H9 (cell line): ENCODE data around the gene ERFL. TPM values are rescaled to one million over a fixed set of nuclear protein-coding genes. Genes with fewer than 3 reads are reported as not detected.

Experiments used
- DNase-seq: peaks from one replicate; pipeline ENCODE4 v3.0.0-alpha.2; 2017
- H2AFZ ChIP-seq: one replicate; pipeline ENCODE4 v1.6.1; 2013; ENCODE audit warnings: mild to moderate bottlenecking, low read length, control low read depth, moderate library complexity
- H2AK5ac ChIP-seq: 2 replicates; pipeline ENCODE4 v1.6.1; 2013; ENCODE audit warnings: low read length, control low read depth, mixed read lengths; ENCODE audit not compliant: insufficient read length
- H2BK120ac ChIP-seq: one replicate; pipeline ENCODE4 v1.6.1; 2013; ENCODE audit warnings: low read depth, mild to moderate bottlenecking, low read length, control low read depth, inconsistent platforms; ENCODE audit not compliant: poor library complexity, severe bottlenecking
- H2BK12ac ChIP-seq: 2 replicates; pipeline ENCODE4 v1.6.1; 2013; ENCODE audit warnings: low read length, control low read depth, mixed read lengths, low read depth; ENCODE audit not compliant: insufficient read length
- H2BK15ac ChIP-seq: 2 replicates; pipeline ENCODE4 v1.6.1; 2013; ENCODE audit warnings: low read depth, low read length, control low read depth
- H2BK20ac ChIP-seq: one replicate; pipeline ENCODE4 v1.6.1; 2013; ENCODE audit warnings: low read depth, mild to moderate bottlenecking, low read length, control low read depth, inconsistent platforms; ENCODE audit not compliant: poor library complexity, severe bottlenecking
- H2BK5ac ChIP-seq: 2 replicates; pipeline ENCODE4 v1.6.1; 2013; ENCODE audit warnings: low read length, control low read depth, mixed read lengths; ENCODE audit not compliant: insufficient read length
- H3K14ac ChIP-seq: 2 replicates; pipeline ENCODE4 v1.6.1; 2013; ENCODE audit warnings: low read length, control low read depth; ENCODE audit not compliant: insufficient read depth
- H3K18ac ChIP-seq: 2 replicates; pipeline ENCODE4 v1.6.1; 2013; ENCODE audit warnings: low read depth, mild to moderate bottlenecking, mixed read lengths, low read length, control low read depth; ENCODE audit not compliant: insufficient read length
- H3K23ac ChIP-seq: 2 replicates; pipeline ENCODE4 v1.6.1; 2013; ENCODE audit warnings: low read length, control low read depth, mixed read lengths, low read depth; ENCODE audit not compliant: insufficient read length
- H3K23me2 ChIP-seq: 2 replicates; pipeline ENCODE4 v1.6.1; 2013; ENCODE audit warnings: low read depth, mild to moderate bottlenecking, mixed read lengths, low read length, control low read depth; ENCODE audit not compliant: insufficient read length, poor library complexity, severe bottlenecking
- H3K27ac ChIP-seq: 2 replicates; pipeline ENCODE4 v1.5.1; 2013; ENCODE audit warnings: low read length, control low read depth, mixed read lengths, low read depth; ENCODE audit not compliant: insufficient read length
- H3K27me3 ChIP-seq: 2 replicates; pipeline ENCODE4 v1.6.1; 2013; ENCODE audit warnings: low read length, control low read depth, inconsistent platforms; ENCODE audit not compliant: insufficient read depth
- H3K4ac ChIP-seq: 2 replicates; pipeline ENCODE4 v1.6.1; 2013; ENCODE audit warnings: low read depth, mild to moderate bottlenecking, control low read depth, inconsistent platforms, low read length, moderate library complexity
- H3K4me1 ChIP-seq: 2 replicates; pipeline ENCODE4 v1.6.1; 2013; ENCODE audit warnings: low read length, control low read depth, inconsistent platforms; ENCODE audit not compliant: insufficient read depth
- H3K4me2 ChIP-seq: 2 replicates; pipeline ENCODE4 v1.6.1; 2013; ENCODE audit warnings: low read length, control low read depth, mixed read lengths; ENCODE audit not compliant: insufficient read length, insufficient read depth
- H3K56ac ChIP-seq: 2 replicates; pipeline ENCODE4 v1.6.1; 2013; ENCODE audit warnings: low read depth, mild to moderate bottlenecking, mixed read lengths, low read length, control low read depth; ENCODE audit not compliant: insufficient read length
- H3K79me1 ChIP-seq: 2 replicates; pipeline ENCODE4 v1.6.1; 2013; ENCODE audit warnings: low read depth, mild to moderate bottlenecking, moderate library complexity, low read length, control low read depth, inconsistent platforms; ENCODE audit not compliant: insufficient read depth, poor library complexity, severe bottlenecking
- H3K79me2 ChIP-seq: 2 replicates; pipeline ENCODE4 v1.6.1; 2013; ENCODE audit warnings: low read length, control low read depth, inconsistent platforms; ENCODE audit not compliant: insufficient read depth
- H3K9ac ChIP-seq: 2 replicates; pipeline ENCODE4 v1.6.1; 2013; ENCODE audit warnings: low read length, control low read depth, mixed read lengths; ENCODE audit not compliant: insufficient read length; ENCODE audit errors: extremely low read depth
- H3K9me3 ChIP-seq: one replicate; pipeline ENCODE4 v1.6.1; 2013; ENCODE audit warnings: low read depth, low read length, inconsistent platforms; ENCODE audit not compliant: control insufficient read depth
- H3T11ph ChIP-seq: one replicate; pipeline ENCODE4 v1.6.1; 2013; ENCODE audit warnings: mild to moderate bottlenecking, low read length, control low read depth, inconsistent platforms
- H4K20me1 ChIP-seq: one replicate; pipeline ENCODE4 v1.6.1; 2013; ENCODE audit not compliant: control insufficient read depth, insufficient read length, insufficient read depth
- H4K5ac ChIP-seq: 2 replicates; pipeline ENCODE4 v1.6.1; 2013; ENCODE audit warnings: low read depth, mild to moderate bottlenecking, mixed read lengths, low read length, control low read depth; ENCODE audit not compliant: insufficient read length
- H4K8ac ChIP-seq: replicated peaks from 2 replicates; pipeline ENCODE4 v1.6.1; 2013; ENCODE audit warnings: low read length, control low read depth, mixed read lengths, low read depth; ENCODE audit not compliant: insufficient read length
- H4K91ac ChIP-seq: 2 replicates; pipeline ENCODE4 v1.6.1; 2013; ENCODE audit warnings: low read depth, mild to moderate bottlenecking, moderate library complexity, mixed read lengths, low read length, control low read depth; ENCODE audit not compliant: insufficient read length
- H3K27ac Mint-ChIP-seq, 3 experiments: 2 replicates in 2 of 3; 3 replicates in 1 of 3; pipeline ENCODE4 v1.8.0; 2020 to 2021; ENCODE audit warnings: mixed read lengths in 3 of 3, mild to moderate bottlenecking in 1 of 3, moderate library complexity in 1 of 3
- H3K27me3 Mint-ChIP-seq: 2 replicates; pipeline ENCODE4 v1.8.0; 2021; ENCODE audit warnings: low read depth, mild to moderate bottlenecking, moderate library complexity, mixed read lengths
- H3K36me3 Mint-ChIP-seq, 3 experiments: 2 replicates in 2 of 3; 3 replicates in 1 of 3; pipeline ENCODE4 v1.8.0; 2020 to 2021; ENCODE audit warnings: low read depth in 3 of 3, mixed read lengths in 3 of 3; ENCODE audit not compliant: insufficient read depth in 1 of 3
- H3K4me1 Mint-ChIP-seq, 2 experiments: 2 replicates each; pipeline ENCODE4 v1.8.0; 2020; ENCODE audit warnings: mixed read lengths in 2 of 2
- H3K4me3 Mint-ChIP-seq, 2 experiments: 2 replicates in 1 of 2; 3 replicates in 1 of 2; pipeline ENCODE4 v1.8.0; 2020 to 2021; ENCODE audit warnings: mild to moderate bottlenecking in 2 of 2, mixed read lengths in 2 of 2, moderate library complexity in 1 of 2
- H3K9me3 Mint-ChIP-seq, 2 experiments: 2 replicates in 1 of 2; 3 replicates in 1 of 2; pipeline ENCODE4 v1.8.0; 2020; ENCODE audit warnings: mild to moderate bottlenecking in 2 of 2, mixed read lengths in 2 of 2, moderate library complexity in 1 of 2
- CTCF ChIP-seq: fragments of 200-600 bp; sonication (generic); conservative IDR thresholded peaks from 3 replicates; pipeline ENCODE4 v1.8.0; 2021; ENCODE audit warnings: antibody characterized with exemption, mild to moderate bottlenecking
- WGBS: extraction: QIAGEN DNeasy Blood & Tissue Kit; methylation state at CpG from one replicate; pipeline ENCODE4 v1.1.7; 2013; ENCODE audit warnings: missing lambda C conversion rate, low lambda C conversion rate, mixed read lengths; ENCODE audit not compliant: insufficient read length; ENCODE audit errors: extremely low coverage; 5-methylcytosine and 5-hydroxymethylcytosine counted together
- total RNA-seq: library from RNA; stranded (reverse); gene quantifications from 2 replicates; pipeline ENCODE4 v1.2.1, GENCODE V29; 2021

The ERFL gene
- total RNA-seq, 1 experiment from 2014 or later = 0.22 TPM

DNA sequence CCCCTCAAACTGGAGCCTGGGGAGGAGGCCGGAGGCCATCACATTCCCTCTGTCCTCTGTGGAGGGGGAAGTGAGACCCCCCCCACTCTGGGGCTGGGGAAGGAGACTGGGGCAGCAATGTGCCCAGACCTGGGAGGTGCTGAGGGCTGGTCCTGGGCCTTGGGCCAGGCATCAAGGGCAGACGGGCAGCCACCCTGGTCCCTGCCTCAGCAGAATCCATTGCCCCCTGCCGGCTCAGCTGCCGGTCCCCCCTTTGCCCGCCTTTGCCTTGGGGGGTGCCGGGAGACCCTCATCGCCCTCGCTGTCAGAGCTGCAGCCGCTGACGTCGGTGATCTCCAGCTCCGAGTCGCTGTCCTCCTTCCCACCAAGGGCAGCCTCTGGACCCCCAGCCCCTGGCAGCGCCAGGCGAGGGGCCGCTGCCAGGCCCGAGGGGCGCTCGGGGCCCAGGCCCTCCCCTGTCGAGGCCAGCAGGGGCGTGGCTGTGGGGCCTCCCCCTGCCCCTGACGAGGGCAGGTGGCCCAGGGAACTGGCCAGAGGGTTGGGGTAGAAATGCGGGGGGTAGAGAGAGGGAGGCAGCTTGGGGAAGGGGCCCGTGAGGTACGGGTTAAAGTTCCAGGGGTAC lies 20.1 kb downstream of the ERFL start:
- DNase-seq = no peak
- Histone ChIP-seq H4K5ac (no peak overlapping the region), H4K8ac (no peak overlapping the region)

More for the DNA sequence above, 20.1 kb downstream of the ERFL start:
- H3K9ac ChIP-seq = no peak overlapping the region
- no peak overlapping the region for H2BK120ac ChIP-seq
- no peak overlapping the region for H3K27ac Mint-ChIP-seq
- H2BK15ac ChIP-seq = no peak overlapping the region
- H3K23ac ChIP-seq = no peak overlapping the region
- no peak overlapping the region for H4K91ac ChIP-seq
- H2BK5ac ChIP-seq = no peak overlapping the region
- no peak overlapping the region for H3K4ac ChIP-seq
- no peak overlapping the region for H3K4me3 Mint-ChIP-seq
- no peak for TF ChIP-seq CTCF
- H3K18ac ChIP-seq = no peak overlapping the region
- peaks cover 0 to 2% of the 10 kb centered on the region in 2 experiments; a peak in 1 of 5 replicates for H3K9me3 Mint-ChIP-seq
- no peak overlapping the region for H2BK20ac ChIP-seq
- H3K4me2 ChIP-seq = no peak overlapping the region
- no peak overlapping the region for H2AFZ ChIP-seq
- peaks cover 3% of the 10 kb centered on the region for H3K23me2 ChIP-seq
- no peaks in the 10 kb centered on the region for H4K20me1 ChIP-seq
- H2BK12ac ChIP-seq = no peak overlapping the region
- H3K36me3 Mint-ChIP-seq = peaks cover 13 to 32% (median 27%) of the 10 kb centered on the region in 3 experiments; a peak in 6 of 7 replicates
- H3K79me2 ChIP-seq = no peaks in the 10 kb centered on the region
- no peak overlapping the region for H2AK5ac ChIP-seq
- H3K27ac ChIP-seq = no peak overlapping the region
- H3K9me3 ChIP-seq = no peaks in the 10 kb centered on the region
- no peak overlapping the region for H3K14ac ChIP-seq
- no CpG with 5 or more reads among the region's 25 CpGs for WGBS
- no peak overlapping the region for H3T11ph ChIP-seq
- H3K4me1 Mint-ChIP-seq = peaks cover 6 to 25% of the 10 kb centered on the region in 2 experiments; a peak in 3 of 4 replicates
- H3K27me3 Mint-ChIP-seq = peaks cover 3% of the 10 kb centered on the region
- peaks cover 29% of the 10 kb centered on the region for H3K27me3 ChIP-seq
- H3K79me1 ChIP-seq = no peaks in the 10 kb centered on the region
- no peak overlapping the region for H3K56ac ChIP-seq
- H3K4me1 ChIP-seq = no peaks in the 10 kb centered on the region
